Measurements from ENCODE around the gene FBLIM1.
"Not testable (repeated sequence)": the region's sequence is repeated elsewhere in the genome, so short reads cannot be mapped to it uniquely, and the experiment has no call there.

GRCh38 chr1:15828931-15829330 is 70.3 kb downstream of the FBLIM1 start:
- not testable (repeated sequence) for TF ChIP-seq CTCF (tag by site-specific recombination; IDR thresholded peaks at IDR 0.05); ZBTB21 (tag by site-specific recombination; IDR thresholded peaks at IDR 0.05); ZNF776 (tag by site-specific recombination; IDR thresholded peaks at IDR 0.05; ENCODE audit: borderline replicate concordance); ZNF792 (tag by site-specific recombination; IDR thresholded peaks at IDR 0.05)

All from HEK293 (cell line).